CD14-positive monocyte (primary cell): ENCODE results near the gene COPB1. TPM values are rescaled to one million over a fixed set of nuclear protein-coding genes. Genes with fewer than 3 reads are reported as not detected.
A peak's percentile ranks its signal among the peaks of the same experiment; 100 is the strongest.

Experiments
- DNase-seq, 3 donors: peaks; one replicate each; pipeline ENCODE4 v3.0.0-alpha.2; 2011 to 2022
- H2AFZ ChIP-seq: 2 replicates; pipeline ENCODE4 v1.6.0; 2012; ENCODE audit warnings: mild to moderate bottlenecking, low read depth, low read length, inconsistent platforms; ENCODE audit not compliant: insufficient read depth, poor library complexity, severe bottlenecking
- H3K27ac ChIP-seq, 2 donors: 1 replicate in 1 of 2; 2 replicates in 1 of 2; pipeline ENCODE4 v1.5.1; 2012 to 2013; ENCODE audit warnings: low read length in 2 of 2, control low read depth in 1 of 2, inconsistent platforms in 1 of 2, low read depth in 1 of 2, mild to moderate bottlenecking in 1 of 2
- H3K27me3 ChIP-seq, 2 donors: one replicate each; pipeline versions ENCODE4 v1.6.0 to v1.6.1; 2011 to 2013; ENCODE audit warnings: low read length in 2 of 2; ENCODE audit not compliant: control insufficient read depth in 2 of 2, insufficient read depth in 2 of 2
- H3K36me3 ChIP-seq, 2 donors: replicated peaks in 1 of 2; 1 replicate in 1 of 2; 2 replicates in 1 of 2; pipeline versions ENCODE4 v1.5.1 to v1.6.1; 2012 to 2013; ENCODE audit warnings: low read length in 2 of 2, control low read depth in 1 of 2, inconsistent platforms in 1 of 2, mild to moderate bottlenecking in 1 of 2; ENCODE audit not compliant: insufficient read depth in 2 of 2, control insufficient read depth in 1 of 2
- H3K4me1 ChIP-seq, 2 donors: 1 replicate in 1 of 2; 2 replicates in 1 of 2; pipeline versions ENCODE4 v1.5.1 to v1.6.1; 2012 to 2013; ENCODE audit warnings: low read length in 2 of 2, control low read depth in 1 of 2, inconsistent platforms in 1 of 2, mild to moderate bottlenecking in 1 of 2, moderate library complexity in 1 of 2; ENCODE audit not compliant: insufficient read depth in 2 of 2, control insufficient read depth in 1 of 2
- H3K4me2 ChIP-seq: replicated peaks from 2 replicates; pipeline ENCODE3; 2012; ENCODE audit warnings: low read length, moderate library complexity, mild to moderate bottlenecking; ENCODE audit not compliant: poor library complexity, severe bottlenecking; ENCODE audit errors: extremely low read depth
- H3K4me3 ChIP-seq, 3 experiments: fragments of 200-600 bp in 1 of 3; sonication (generic) in 1 of 3; replicated peaks in 1 of 3; 1 replicate in 2 of 3; 2 replicates in 1 of 3; pipeline ENCODE4 v1.5.1; 2011 to 2013; ENCODE audit warnings: low read length in 3 of 3, mild to moderate bottlenecking in 3 of 3, control low read depth in 2 of 3, low read depth in 2 of 3, inconsistent platforms in 1 of 3, moderate library complexity in 1 of 3
- H3K79me2 ChIP-seq: 2 replicates; pipeline ENCODE4 v1.6.0; 2012; ENCODE audit warnings: mild to moderate bottlenecking, control low read depth, inconsistent platforms, low read length, moderate library complexity; ENCODE audit not compliant: insufficient read depth
- H3K9ac ChIP-seq: 2 replicates; pipeline ENCODE4 v1.6.0; 2017; ENCODE audit warnings: low read length, mild to moderate bottlenecking; ENCODE audit not compliant: insufficient read depth, poor library complexity, severe bottlenecking
- H3K9me3 ChIP-seq, 2 donors: replicated peaks in 1 of 2; 1 replicate in 1 of 2; 2 replicates in 1 of 2; pipeline versions ENCODE4 v1.5.1 to v1.6.1; 2012 to 2013; ENCODE audit warnings: low read length in 2 of 2, control low read depth in 1 of 2; ENCODE audit not compliant: control insufficient read depth in 1 of 2, insufficient read depth in 1 of 2
- H4K20me1 ChIP-seq: 2 replicates; pipeline ENCODE4 v1.6.0; 2012; ENCODE audit warnings: mild to moderate bottlenecking, low read length, control low read depth, moderate library complexity; ENCODE audit not compliant: insufficient read depth
- H3K27ac Mint-ChIP-seq, 7 donors: one replicate each; pipeline ENCODE4 v1.8.0; 2020; ENCODE audit warnings: mild to moderate bottlenecking in 7 of 7, mixed read lengths in 7 of 7, moderate library complexity in 6 of 7, inconsistent platforms in 2 of 7
- H3K27me3 Mint-ChIP-seq, 3 donors: one replicate each; pipeline ENCODE4 v1.8.0; 2021 to 2022; ENCODE audit warnings: low read depth in 3 of 3, mild to moderate bottlenecking in 3 of 3, mixed read lengths in 3 of 3, moderate library complexity in 3 of 3, inconsistent platforms in 1 of 3
- H3K36me3 Mint-ChIP-seq, 2 donors: one replicate each; pipeline ENCODE4 v1.8.0; 2020; ENCODE audit warnings: mixed read lengths in 2 of 2, inconsistent platforms in 1 of 2, mild to moderate bottlenecking in 1 of 2
- H3K4me1 Mint-ChIP-seq: one replicate; pipeline ENCODE4 v1.8.0; 2020; ENCODE audit warnings: mild to moderate bottlenecking, mixed read lengths
- H3K4me3 Mint-ChIP-seq, 2 donors: one replicate each; pipeline ENCODE4 v1.8.0; 2020; ENCODE audit warnings: mild to moderate bottlenecking in 2 of 2, mixed read lengths in 2 of 2, moderate library complexity in 1 of 2
- H3K9me3 Mint-ChIP-seq, 7 donors: one replicate each; pipeline ENCODE4 v1.8.0; 2020 to 2022; ENCODE audit warnings: mixed read lengths in 7 of 7, mild to moderate bottlenecking in 6 of 7, moderate library complexity in 6 of 7, inconsistent platforms in 2 of 7
- CTCF ChIP-seq: fragments of 200-600 bp; IDR thresholded peaks from one replicate; pipeline ENCODE4 v1.8.0; 2022; ENCODE audit warnings: antibody characterized with exemption, mild to moderate bottlenecking
- WGBS: methylation state at CpG from one replicate; pipeline ENCODE4 v1.1.5; 2013; ENCODE audit warnings: missing lambda C conversion rate; ENCODE audit not compliant: insufficient coverage; 5-methylcytosine and 5-hydroxymethylcytosine counted together
- intact Hi-C, 2 donors: fragments of 100-400 bp; cut with micrococcal nuclease; formaldehyde crosslinking; loops; one replicate each; pipeline versions ENCODE4 v1.15.0 to v1.15.1; 2023
- polyA plus RNA-seq, 3 donors: library from polyadenylated mRNA; depleted of rRNA in 1 of 3; unstranded in 2 of 3; stranded (reverse) in 1 of 3; fragments of 300-500 nt in 2 of 3; fragments of >200 nt in 1 of 3; fragmentation: Illumina TruSeq in 2 of 3; gene quantifications; 1 replicate in 2 of 3; 2 replicates in 1 of 3; pipeline ENCODE4 v1.2.3, GENCODE V29; 2012 to 2021

Gene COPB1
- polyA plus RNA-seq, 3 donors = 37.8 to 108 (median 87.1) TPM

GRCh38 chr11:14519597-14519916, 19.9 kb upstream of the COPB1 start:
- H3K9me3 Mint-ChIP-seq = no peaks in the 10 kb centered on the region
- peaks cover 0 to 1% (median 0%) of the 10 kb centered on the region in 3 donors for H3K27me3 Mint-ChIP-seq
- peak; percentile 68 to 86 (median 80) for DNase-seq
- no peak for TF ChIP-seq CTCF
- peak overlapping the region; percentile 83 for H2AFZ ChIP-seq
- H3K79me2 ChIP-seq = peaks cover 40% of the 10 kb centered on the region
- H3K27ac Mint-ChIP-seq = peak overlapping the region; percentile 97 to 99 (median 99)
- no peaks in the 10 kb centered on the region for H3K9me3 ChIP-seq
- peaks cover 32 to 41% of the 10 kb centered on the region in 2 donors for H3K36me3 ChIP-seq
- H3K36me3 Mint-ChIP-seq = peaks cover 22 to 38% of the 10 kb centered on the region in 2 donors
- H3K27me3 ChIP-seq = no peaks in the 10 kb centered on the region
- WGBS = 7% methylated on average over 5 of the region's 10 CpGs
- H3K4me1 Mint-ChIP-seq = peaks cover 18% of the 10 kb centered on the region
- peaks cover 11% of the 10 kb centered on the region for H4K20me1 ChIP-seq
- peak overlapping the region; percentile 67 to 93 (median 80) for H3K4me3 ChIP-seq
- intact Hi-C loops = loop anchor here in 1 of 2 donors (10.0 kb wide), 1 partner anchor 375 kb away; the partner anchor contains the start of gene CYP2R1
- H3K4me2 ChIP-seq = peak overlapping the region; percentile 77
- H3K27ac ChIP-seq = peak overlapping the region; percentile 95
- peak overlapping the region; percentile 90 to 97 for H3K4me3 Mint-ChIP-seq
- peaks cover 17% of the 10 kb centered on the region in 2 donors for H3K4me1 ChIP-seq
- H3K9ac ChIP-seq = peak overlapping the region; percentile 84

DNA sequence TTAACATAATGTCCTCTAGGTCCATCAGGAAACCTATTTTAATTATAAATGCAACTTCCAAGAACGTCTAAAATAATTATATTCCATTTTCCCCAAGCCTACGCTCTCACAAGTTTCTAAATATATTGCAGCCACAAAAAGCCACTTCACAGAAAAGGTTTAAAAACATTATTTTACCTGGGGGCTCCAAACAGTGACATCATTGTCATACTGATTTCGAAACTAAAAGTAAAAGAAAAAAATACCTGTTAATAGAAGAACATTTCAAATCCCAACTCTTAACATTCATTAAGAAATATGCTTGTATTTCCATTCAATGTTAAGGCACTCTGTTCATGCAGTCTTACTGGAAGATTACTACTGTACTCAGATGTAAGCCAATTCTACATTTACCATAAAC, 19.2 kb upstream of the COPB1 start:
- intact Hi-C loops = loop anchor here in 1 of 2 donors (10.0 kb wide), 1 partner anchor 376 kb away; the partner anchor contains the start of gene CYP2R1
- DNase-seq = no peak
- Histone ChIP-seq H3K4me2 (peak overlapping the region; percentile 77), H3K4me3 (peak overlapping the region; percentile 67 to 93 (median 80)), H3K9ac (peak overlapping the region; percentile 84), H3K27ac (peak overlapping the region in 1 of 2 donors; percentile 95), H3K79me2 (peaks cover 47% of the 10 kb centered on the region), H2AFZ (no peak overlapping the region), H3K36me3 (peaks cover 39 to 49% of the 10 kb centered on the region in 2 donors), H3K9me3 (no peaks in the 10 kb centered on the region), H3K4me1 (peaks cover 17% of the 10 kb centered on the region in 2 donors), H4K20me1 (peaks cover 14% of the 10 kb centered on the region), H3K27me3 (no peaks in the 10 kb centered on the region)
- H3K4me3 Mint-ChIP-seq = peak overlapping the region in 1 of 2 donors; percentile 90
- H3K27ac Mint-ChIP-seq = peak overlapping the region in 6 of 7 donors; percentile 97 to 99 (median 99)
- no peak for TF ChIP-seq CTCF
- H3K27me3 Mint-ChIP-seq = peaks cover 0 to 1% (median 0%) of the 10 kb centered on the region in 3 donors
- no peaks in the 10 kb centered on the region for H3K9me3 Mint-ChIP-seq
- 80% methylated on average over 1 of the region's 3 CpGs for WGBS
- H3K4me1 Mint-ChIP-seq = peaks cover 18% of the 10 kb centered on the region
- peaks cover 29 to 46% of the 10 kb centered on the region in 2 donors for H3K36me3 Mint-ChIP-seq
